Upper lobe of left lung (tissue), 6 donors: ENCODE measurements around the gene CRISPLD2. TPM values are rescaled to one million over a fixed set of nuclear protein-coding genes. Genes with fewer than 3 reads are reported as not detected.

Experiments
- ATAC-seq, 2 donors: fragments of 200-7000 bp; cut with Tn5 transposase; one replicate each; pipeline ENCODE4 v1.9.1; 2022; ENCODE audit warnings: mild to moderate bottlenecking in 2 of 2, moderate library complexity in 2 of 2; ENCODE audit not compliant: low FRiP score in 2 of 2
- DNase-seq, 2 donors: peaks; one replicate each; pipeline ENCODE4 v3.0.0-alpha.2; 2019 to 2020
- H3K27ac ChIP-seq, 4 donors: fragments of 200-600 bp; sonication (generic); one replicate each; pipeline ENCODE4 v1.5.1; 2016 to 2019
- H3K27me3 ChIP-seq, 4 donors: fragments of 200-600 bp; sonication (generic); one replicate each; pipeline ENCODE4 v1.5.1; 2017 to 2019
- H3K36me3 ChIP-seq, 4 donors: fragments of 200-600 bp; sonication (generic); one replicate each; pipeline ENCODE4 v1.5.1; 2016 to 2019
- H3K4me1 ChIP-seq, 4 donors: fragments of 200-600 bp; sonication (generic); one replicate each; pipeline ENCODE4 v1.5.1; 2018 to 2019
- H3K4me3 ChIP-seq, 4 donors: fragments of 200-600 bp; sonication (generic); one replicate each; pipeline ENCODE4 v1.5.1; 2017 to 2019; ENCODE audit warnings: mild to moderate bottlenecking in 2 of 4, moderate library complexity in 1 of 4
- H3K9me3 ChIP-seq, 4 donors: fragments of 200-600 bp; sonication (generic); one replicate each; pipeline ENCODE4 v1.5.1; 2018 to 2019
- CTCF ChIP-seq, 6 experiments: fragments of 450-650 bp in 4 of 6; fragments of 200-600 bp in 2 of 6; sonication (generic) in 2 of 6; IDR thresholded peaks; one replicate each; pipeline ENCODE4 v1.5.1; 2016 to 2019; ENCODE audit warnings: antibody characterized with exemption in 6 of 6
- EP300 ChIP-seq, 4 donors: sonication (generic); formaldehyde crosslinking; IDR thresholded peaks; one replicate each; pipeline ENCODE4 v1.5.1; 2017; ENCODE audit warnings: antibody characterized with exemption in 4 of 4, control low read depth in 2 of 4
- POLR2A ChIP-seq, 4 donors: fragments of 450-650 bp; IDR thresholded peaks; one replicate each; pipeline ENCODE4 v1.5.1; 2016 to 2017; ENCODE audit warnings: antibody characterized with exemption in 4 of 4, mild to moderate bottlenecking in 2 of 4
- POLR2AphosphoS5 ChIP-seq, 2 donors: sonication (generic); formaldehyde crosslinking; IDR thresholded peaks; one replicate each; pipeline ENCODE4 v1.5.1; 2017; ENCODE audit warnings: antibody characterized with exemption in 2 of 2
- WGBS, 2 donors: methylation state at CpG; one replicate each; pipeline ENCODE4 v1.1.5; 2017 to 2018; 5-methylcytosine and 5-hydroxymethylcytosine counted together
- total RNA-seq, 6 donors: library from RNA; depleted of rRNA in 4 of 6; stranded (reverse); fragments of >200 nt in 4 of 6; gene quantifications; one replicate each; pipeline versions ENCODE4 v1.1.0 to v1.2.1, GENCODE V29; 2016 to 2021
- donor health status: DM: no; HTN: no; CAD: no; lungs with moderate emphysema.
- donor health status: DM: no; HTN: yes; CAD: no; lungs with severe emphysema.

Gene CRISPLD2
- total RNA-seq, 6 donors from 2014 or later: 30.2 to 109 (median 80.8) TPM

GRCh38 chr16:84785843-84786581, 33.8 kb upstream of the CRISPLD2 start:
- ATAC-seq: peak in 1 of 2 donors; percentile 63
- 46 to 50% methylated on average over 11 of the region's 11 CpGs for WGBS, 2 donors
- Histone ChIP-seq H3K4me3 (no peak overlapping the region), H3K27me3 (no peaks in the 10 kb centered on the region), H3K4me1 (peaks cover 0 to 17% (median 6%) of the 10 kb centered on the region in 4 donors), H3K27ac (no peak overlapping the region), H3K9me3 (no peaks in the 10 kb centered on the region), H3K36me3 (no peaks in the 10 kb centered on the region)
- DNase-seq: no peak
- no peak for TF ChIP-seq POLR2AphosphoS5 (IDR thresholded peaks at IDR 0.05)
- no peak for TF ChIP-seq CTCF (IDR thresholded peaks at IDR 0.05)
- TF ChIP-seq EP300 (IDR thresholded peaks at IDR 0.05): no peak
- no peak for TF ChIP-seq POLR2A (IDR thresholded peaks at IDR 0.05)

GRCh38 chr16:84786605-84787262, 33.1 kb upstream of the CRISPLD2 start:
- Histone ChIP-seq H3K9me3 (no peaks in the 10 kb centered on the region), H3K4me1 (peaks cover 0 to 17% (median 6%) of the 10 kb centered on the region in 4 donors), H3K27ac (no peak overlapping the region), H3K36me3 (no peaks in the 10 kb centered on the region), H3K4me3 (no peak overlapping the region), H3K27me3 (no peaks in the 10 kb centered on the region)
- WGBS, 2 donors: 71 to 87% methylated on average over 5 of the region's 13 CpGs
- no peak for DNase-seq
- TF ChIP-seq EP300 (IDR thresholded peaks at IDR 0.05): no peak
- TF ChIP-seq POLR2AphosphoS5 (IDR thresholded peaks at IDR 0.05): no peak
- no peak for TF ChIP-seq CTCF (IDR thresholded peaks at IDR 0.05)
- no peak for TF ChIP-seq POLR2A (IDR thresholded peaks at IDR 0.05)
- peak; percentile 10 to 66 for ATAC-seq

- no peaks in the 10 kb centered on the region for H3K36me3 ChIP-seq
- TF ChIP-seq EP300 (IDR thresholded peaks at IDR 0.05) (no peak), CTCF (IDR thresholded peaks at IDR 0.05) (no peak), POLR2AphosphoS5 (IDR thresholded peaks at IDR 0.05) (no peak), POLR2A (IDR thresholded peaks at IDR 0.05) (no peak)
- no peak for DNase-seq
- H3K4me1 ChIP-seq: peaks cover 0 to 17% (median 6%) of the 10 kb centered on the region in 4 donors
- WGBS, 2 donors: 60 to 69% methylated on average over 5 of the region's 5 CpGs
- no peak overlapping the region for H3K27ac ChIP-seq
- no peaks in the 10 kb centered on the region for H3K9me3 ChIP-seq
- H3K27me3 ChIP-seq: no peaks in the 10 kb centered on the region
- no peak for ATAC-seq
- no peak overlapping the region for H3K4me3 ChIP-seq
Measured at GRCh38 chr16:84787263-84787622, 32.5 kb upstream of the CRISPLD2 start.

GRCh38 chr16:84788920-84789391, 30.8 kb upstream of the CRISPLD2 start:
- TF ChIP-seq POLR2AphosphoS5 (IDR thresholded peaks at IDR 0.05): no peak
- TF ChIP-seq CTCF (IDR thresholded peaks at IDR 0.05): no peak
- no peak for TF ChIP-seq EP300 (IDR thresholded peaks at IDR 0.05)
- TF ChIP-seq POLR2A (IDR thresholded peaks at IDR 0.05): no peak
- WGBS, 2 donors: 88 to 96% methylated on average over 8 to 22 of the region's 22 CpGs
- ATAC-seq (peak in 1 of 2 donors; percentile 66), DNase-seq (no peak)
- Histone ChIP-seq H3K36me3 (no peaks in the 10 kb centered on the region), H3K27ac (no peak overlapping the region), H3K4me3 (no peak overlapping the region), H3K27me3 (no peaks in the 10 kb centered on the region), H3K4me1 (peaks cover 0 to 17% (median 6%) of the 10 kb centered on the region in 4 donors), H3K9me3 (no peaks in the 10 kb centered on the region)
